ENCODE measurements around the gene SIVA1.

The SIVA1 gene

DNA sequence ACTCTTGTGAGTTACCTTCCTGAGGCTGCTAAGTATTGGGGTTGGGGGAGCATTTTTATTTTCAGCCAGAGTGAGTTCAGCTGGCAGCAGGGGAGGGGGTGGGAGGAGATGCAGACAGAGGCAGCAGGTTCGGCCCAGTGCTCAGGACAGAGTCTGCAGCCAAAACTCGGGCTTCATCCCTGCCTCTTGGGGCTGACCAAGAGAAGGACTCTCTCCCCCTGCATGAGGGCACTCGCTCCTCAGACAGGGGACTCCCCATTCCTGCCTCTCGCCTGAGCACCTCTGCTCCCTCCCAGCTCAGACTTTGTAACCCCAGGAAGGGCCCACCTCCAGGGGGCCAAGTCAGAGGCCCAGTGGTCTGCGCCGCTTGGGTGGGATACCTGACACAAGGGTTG, 43.7 kb downstream of the SIVA1 start:
- TF ChIP-seq, protein P1, sequence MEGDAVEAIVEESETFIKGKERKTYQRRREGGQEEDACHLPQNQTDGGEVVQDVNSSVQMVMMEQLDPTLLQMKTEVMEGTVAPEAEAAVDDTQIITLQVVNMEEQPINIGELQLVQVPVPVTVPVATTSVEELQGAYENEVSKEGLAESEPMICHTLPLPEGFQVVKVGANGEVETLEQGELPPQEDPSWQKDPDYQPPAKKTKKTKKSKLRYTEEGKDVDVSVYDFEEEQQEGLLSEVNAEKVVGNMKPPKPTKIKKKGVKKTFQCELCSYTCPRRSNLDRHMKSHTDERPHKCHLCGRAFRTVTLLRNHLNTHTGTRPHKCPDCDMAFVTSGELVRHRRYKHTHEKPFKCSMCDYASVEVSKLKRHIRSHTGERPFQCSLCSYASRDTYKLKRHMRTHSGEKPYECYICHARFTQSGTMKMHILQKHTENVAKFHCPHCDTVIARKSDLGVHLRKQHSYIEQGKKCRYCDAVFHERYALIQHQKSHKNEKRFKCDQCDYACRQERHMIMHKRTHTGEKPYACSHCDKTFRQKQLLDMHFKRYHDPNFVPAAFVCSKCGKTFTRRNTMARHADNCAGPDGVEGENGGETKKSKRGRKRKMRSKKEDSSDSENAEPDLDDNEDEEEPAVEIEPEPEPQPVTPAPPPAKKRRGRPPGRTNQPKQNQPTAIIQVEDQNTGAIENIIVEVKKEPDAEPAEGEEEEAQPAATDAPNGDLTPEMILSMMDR (IDR thresholded peaks at IDR 0.05), result no peak
- H3K27ac ChIP-seq, result peak overlapping the region in 1 of 2 donors; percentile 99
- DNase-seq (ENCODE audit: low spot score), result no peak
- H3K4me3 ChIP-seq, result no peak overlapping the region

DNA sequence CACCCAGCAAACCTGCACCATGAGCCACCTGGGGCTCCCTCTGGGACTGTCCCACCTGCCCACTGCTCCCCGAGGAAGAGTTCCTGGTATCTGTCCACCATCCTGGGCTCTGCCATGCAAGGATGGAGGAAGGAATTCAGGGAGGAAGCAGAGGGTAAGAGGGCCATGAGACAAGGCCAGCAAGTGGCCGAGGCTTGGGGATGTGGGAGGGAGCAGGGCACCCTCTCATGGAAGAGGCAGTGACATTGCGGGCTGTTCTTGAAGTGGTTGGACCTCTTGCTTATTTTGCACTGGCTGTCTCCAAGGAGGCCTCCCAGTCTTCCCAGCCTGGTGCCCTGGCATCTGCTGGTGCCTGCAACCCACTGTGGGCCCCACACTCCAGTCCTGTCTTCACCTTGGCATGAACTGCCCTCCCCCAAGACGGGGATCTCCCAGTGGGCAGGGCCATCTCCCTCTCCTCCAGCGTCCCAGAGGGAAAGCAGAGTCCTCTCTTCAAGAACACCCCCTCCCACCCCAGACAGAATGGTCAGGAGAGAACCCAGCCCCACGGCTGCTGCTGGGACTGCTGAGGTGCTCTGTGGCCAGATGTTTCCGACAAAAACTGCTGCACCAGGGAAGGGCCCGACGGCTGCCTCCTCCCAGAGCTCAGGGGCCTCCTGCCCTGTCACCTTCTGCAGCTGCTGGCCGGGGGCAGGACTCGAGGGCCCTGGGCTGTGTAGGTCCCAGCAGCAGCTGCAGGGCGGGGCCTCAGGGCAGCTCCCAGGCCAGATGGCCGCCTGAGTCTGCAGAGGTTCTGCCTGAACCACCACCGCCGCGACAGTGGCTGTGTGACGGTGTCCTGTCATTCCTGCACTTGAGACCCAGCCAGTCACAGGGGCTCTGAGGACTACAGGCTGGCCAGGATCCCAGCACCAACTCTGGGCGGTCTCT, 44.4 kb downstream of the SIVA1 start:
- TF ChIP-seq, protein P1 (IDR thresholded peaks at IDR 0.05), result no peak
- Histone ChIP-seq H3K4me3 (no peak overlapping the region), H3K27ac (peak overlapping the region in 1 of 2 donors; percentile 99)
- no peak for DNase-seq (ENCODE audit: low spot score)

DNA sequence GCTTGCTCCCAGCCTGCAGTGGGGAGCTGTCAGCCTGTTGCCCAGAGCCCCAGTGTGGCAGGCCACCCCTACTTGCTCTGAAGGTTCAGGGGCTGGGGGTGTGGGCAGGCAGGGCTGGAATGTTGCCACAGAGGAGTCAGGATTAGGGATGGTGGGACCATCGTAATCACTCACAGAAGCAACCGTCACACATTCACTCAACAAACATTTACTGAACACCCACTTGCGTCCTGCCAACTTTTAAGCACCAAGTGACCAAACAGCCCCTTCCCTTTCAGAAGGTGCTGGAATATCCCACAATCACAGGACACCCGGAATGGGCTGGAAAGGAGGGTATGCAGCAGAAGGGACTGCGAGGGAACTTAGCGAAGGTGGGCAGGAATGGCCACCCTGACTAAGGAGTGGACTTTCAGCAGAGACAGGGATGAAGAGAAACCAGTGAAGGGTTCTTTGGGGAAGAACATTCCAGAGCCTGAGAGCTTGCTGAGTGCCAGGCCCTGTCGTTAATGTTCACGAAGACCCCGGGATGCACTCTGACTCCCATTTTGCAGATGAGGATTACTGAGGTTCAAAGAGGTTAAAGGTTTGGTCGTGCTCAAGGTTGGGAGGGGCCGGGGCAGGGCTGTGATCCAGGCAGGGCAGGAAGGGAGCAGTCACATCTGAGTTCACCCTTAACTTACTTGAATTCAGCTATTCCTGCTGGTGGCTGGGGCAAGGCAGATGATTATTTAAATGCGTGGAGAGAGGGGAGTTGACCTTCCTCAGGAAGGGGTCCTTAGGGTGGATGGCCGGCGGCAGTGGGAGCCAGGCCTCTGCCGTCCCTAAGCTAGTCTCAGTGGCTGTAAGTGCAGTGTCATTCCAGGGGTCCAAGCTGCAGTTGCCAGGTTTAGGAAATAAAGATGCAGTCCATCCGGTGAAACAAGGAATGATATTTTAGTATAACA, 45.6 kb downstream of the SIVA1 start:
- DNase-seq (ENCODE audit: low spot score), result no peak
- Histone ChIP-seq H3K4me3 (no peak overlapping the region), H3K27ac (peak overlapping the region; percentile 99)
- TF ChIP-seq, protein P1 (IDR thresholded peaks at IDR 0.05), result no peak

DNA sequence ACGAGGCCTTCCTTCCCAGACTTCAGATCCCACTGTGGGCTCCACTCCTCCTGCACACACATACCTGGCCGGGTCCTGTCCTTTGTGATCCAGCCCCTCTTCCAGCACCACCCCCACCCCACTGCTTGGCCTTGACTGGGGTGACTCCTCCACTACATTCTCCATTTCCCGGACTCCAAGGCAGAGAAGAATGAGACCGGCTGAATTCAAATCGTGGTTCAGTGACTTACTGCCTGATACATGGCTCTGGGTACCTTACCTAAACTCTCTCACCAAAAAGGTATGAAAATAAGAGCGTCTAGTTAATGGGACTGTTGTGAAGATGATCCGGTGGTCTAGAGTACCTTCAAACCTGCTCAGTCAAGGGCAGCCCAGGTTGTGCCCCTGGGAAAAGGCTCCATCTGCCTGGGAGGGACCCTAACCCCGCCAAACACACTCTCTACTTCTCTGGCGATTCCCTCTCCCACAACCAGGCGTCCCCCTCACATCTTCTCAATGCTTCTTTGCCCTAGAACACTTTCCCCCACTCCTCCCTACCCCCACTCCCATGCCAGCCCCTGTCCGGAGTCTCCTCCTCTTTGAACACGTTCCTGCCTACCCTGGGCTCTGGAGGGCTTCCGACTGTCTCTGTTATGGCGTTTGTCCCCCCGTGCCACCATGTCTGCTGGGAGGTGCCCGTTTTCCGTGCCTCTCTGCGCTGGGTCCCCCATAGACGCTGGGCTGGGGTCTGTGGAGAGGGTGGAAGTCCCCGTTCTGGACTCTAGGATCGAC, 46.5 kb downstream of the SIVA1 start:
- Histone ChIP-seq H3K27ac (peak overlapping the region; percentile 99), H3K4me3 (peak overlapping the region; percentile 79)
- no peak for DNase-seq (ENCODE audit: low spot score)
- TF ChIP-seq, protein P1 (IDR thresholded peaks at IDR 0.05), result no peak

DNA sequence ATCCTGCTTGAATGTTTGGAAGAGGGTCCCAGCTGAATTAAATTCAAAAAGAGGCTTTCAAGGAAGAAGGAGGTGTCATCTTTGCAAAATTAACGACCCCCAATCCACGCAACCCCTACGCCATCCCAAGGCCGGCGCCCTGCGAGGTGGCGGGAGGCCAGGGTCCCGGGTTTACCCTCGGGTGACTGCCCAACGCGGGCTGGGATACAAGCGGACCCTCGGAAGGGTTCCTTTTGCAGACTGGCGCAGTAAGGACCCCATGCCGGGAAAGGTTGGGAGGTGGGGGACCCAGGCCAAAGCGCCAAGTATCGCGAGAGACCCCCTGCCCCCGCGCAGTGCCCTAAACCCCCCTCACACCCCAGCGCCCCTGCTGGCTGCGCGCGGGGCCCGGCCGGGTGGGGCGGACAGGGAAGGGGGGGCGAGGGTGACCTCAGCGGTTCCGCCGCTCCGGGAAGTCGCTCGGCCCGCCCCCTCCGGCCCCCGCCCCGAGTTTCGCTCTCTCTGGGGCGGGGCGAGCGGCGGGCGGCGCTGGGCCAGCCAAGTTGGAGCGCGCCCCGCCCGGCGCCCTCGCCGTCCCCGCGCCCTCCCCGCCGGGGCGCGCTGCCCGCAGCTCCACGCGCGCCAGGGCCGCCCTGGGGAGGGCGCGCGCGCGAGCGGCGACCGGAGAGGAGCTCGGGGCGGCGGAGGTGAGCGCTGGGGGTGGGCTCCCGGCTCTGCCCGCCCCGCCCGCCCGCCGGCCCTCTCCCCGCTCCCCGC, 47.2 kb downstream of the SIVA1 start:
- peak overlapping the region; percentile 79 for H3K4me3 ChIP-seq
- DNase-seq (ENCODE audit: low spot score), result peak; percentile 89
- TF ChIP-seq, protein P1 (IDR thresholded peaks at IDR 0.05), result no peak
- peak overlapping the region; percentile 99 for H3K27ac ChIP-seq
